PC-9 (cell line): ENCODE measurements around the gene ARMCX1.

Experiments
- EZH2 ChIP-seq: fragments of 200-600 bp; sonication (generic); IDR thresholded peaks from 2 replicates; pipeline ENCODE4 v1.8.0; 2017; ENCODE audit warnings: antibody characterized with exemption, low read depth
- TF ChIP-seq, protein P1 (sequence below): fragments of 200-600 bp; sonication (generic); conservative IDR thresholded peaks from 2 replicates; pipeline ENCODE4 v1.6.1; 2017; ENCODE audit warnings: mixed run types, antibody characterized with exemption, mild to moderate bottlenecking, moderate library complexity

DNA sequence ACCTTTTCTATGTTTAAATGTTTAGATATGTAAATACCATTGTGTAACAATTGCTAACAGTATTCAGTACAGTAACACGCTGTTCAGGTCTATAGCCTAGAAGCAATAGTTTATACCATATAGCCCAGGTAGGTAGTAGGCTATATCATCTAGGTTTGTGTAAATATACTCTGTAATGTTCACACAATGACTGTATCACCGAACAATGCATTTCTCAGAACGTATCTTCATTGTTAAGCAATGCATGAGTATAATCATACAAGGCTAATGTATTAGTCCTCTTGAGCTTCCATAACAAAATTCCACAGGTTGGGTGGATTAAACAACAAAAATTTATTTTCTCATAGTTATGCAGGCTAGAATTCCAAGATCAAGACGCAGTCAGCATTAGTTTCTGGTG, 42.4 kb upstream of the ARMCX1 start:
- TF ChIP-seq, protein P1, sequence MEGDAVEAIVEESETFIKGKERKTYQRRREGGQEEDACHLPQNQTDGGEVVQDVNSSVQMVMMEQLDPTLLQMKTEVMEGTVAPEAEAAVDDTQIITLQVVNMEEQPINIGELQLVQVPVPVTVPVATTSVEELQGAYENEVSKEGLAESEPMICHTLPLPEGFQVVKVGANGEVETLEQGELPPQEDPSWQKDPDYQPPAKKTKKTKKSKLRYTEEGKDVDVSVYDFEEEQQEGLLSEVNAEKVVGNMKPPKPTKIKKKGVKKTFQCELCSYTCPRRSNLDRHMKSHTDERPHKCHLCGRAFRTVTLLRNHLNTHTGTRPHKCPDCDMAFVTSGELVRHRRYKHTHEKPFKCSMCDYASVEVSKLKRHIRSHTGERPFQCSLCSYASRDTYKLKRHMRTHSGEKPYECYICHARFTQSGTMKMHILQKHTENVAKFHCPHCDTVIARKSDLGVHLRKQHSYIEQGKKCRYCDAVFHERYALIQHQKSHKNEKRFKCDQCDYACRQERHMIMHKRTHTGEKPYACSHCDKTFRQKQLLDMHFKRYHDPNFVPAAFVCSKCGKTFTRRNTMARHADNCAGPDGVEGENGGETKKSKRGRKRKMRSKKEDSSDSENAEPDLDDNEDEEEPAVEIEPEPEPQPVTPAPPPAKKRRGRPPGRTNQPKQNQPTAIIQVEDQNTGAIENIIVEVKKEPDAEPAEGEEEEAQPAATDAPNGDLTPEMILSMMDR, result no peak
- TF ChIP-seq EZH2, result no peak
